NAMALWA (cell line): Measurements from ENCODE around the gene KLHL25.
"Not testable (repeated sequence)": the region's sequence is repeated elsewhere in the genome, so short reads cannot be mapped to it uniquely, and the experiment has no call there.

ENCODE experiments used
- DNase-seq: peaks from one replicate; pipeline ENCODE4 v3.0.0-alpha.2; 2015; ENCODE audit warnings: low spot score

Gene KLHL25

GRCh38 chr15:85794598-85795336 is at the start of gene KLHL25:
Gene KLHL25, minus strand, starts transcription at chr15:85794925. Its CDS starts 25,115 bp downstream, at chr15:85769810.
- DNase-seq: peak; percentile 96

GRCh38 chr15:85840802-85841152 is 46.1 kb upstream of the KLHL25 start:
- no peak for DNase-seq

- peak; percentile 85 for DNase-seq
These were observed 45.5 kb upstream of the KLHL25 start for GRCh38 chr15:85840079-85840801.

GRCh38 chr15:85839643-85840042 is 44.9 kb upstream of the KLHL25 start:
- no peak for DNase-seq

- no peak for DNase-seq
These were observed 43.9 kb upstream of the KLHL25 start for GRCh38 chr15:85838655-85839054.

GRCh38 chr15:85837881-85838280 is 43.2 kb upstream of the KLHL25 start:
- no peak for DNase-seq

- DNase-seq: no peak
These were observed 42.3 kb upstream of the KLHL25 start for GRCh38 chr15:85837011-85837433.

GRCh38 chr15:85834651-85835050 is 39.9 kb upstream of the KLHL25 start:
- DNase-seq: no peak

GRCh38 chr15:85832394-85832793 is 37.7 kb upstream of the KLHL25 start:
- DNase-seq: no peak

GRCh38 chr15:85831415-85832113 is 36.8 kb upstream of the KLHL25 start:
- peak; percentile 33 for DNase-seq

GRCh38 chr15:85829754-85830153 is 35.0 kb upstream of the KLHL25 start:
- not testable (repeated sequence) for DNase-seq

- no peak for DNase-seq
These were observed 34.1 kb upstream of the KLHL25 start for GRCh38 chr15:85828874-85829273.

GRCh38 chr15:85828126-85828525 is 33.4 kb upstream of the KLHL25 start:
- no peak for DNase-seq

GRCh38 chr15:85826756-85827515 is 32.2 kb upstream of the KLHL25 start:
- no peak for DNase-seq

- DNase-seq: no peak
These were observed 31.0 kb upstream of the KLHL25 start for GRCh38 chr15:85825719-85826118.

- DNase-seq: no peak
These were observed 30.4 kb upstream of the KLHL25 start for GRCh38 chr15:85825118-85825517.

- no peak for DNase-seq
These were observed 26.8 kb upstream of the KLHL25 start for GRCh38 chr15:85821545-85821944.

- no peak for DNase-seq
These were observed 25.2 kb upstream of the KLHL25 start for GRCh38 chr15:85819938-85820337.

GRCh38 chr15:85813234-85813633 is 18.5 kb upstream of the KLHL25 start:
- DNase-seq: no peak

- DNase-seq: no peak
These were observed 15.3 kb upstream of the KLHL25 start for GRCh38 chr15:85810075-85810474.

GRCh38 chr15:85805420-85805819 is 10.7 kb upstream of the KLHL25 start:
- DNase-seq: no peak

GRCh38 chr15:85804481-85805170 is 9.9 kb upstream of the KLHL25 start:
- no peak for DNase-seq
